Fibroblast of villous mesenchyme (primary cell): Measurements from ENCODE around the gene C20orf202. TPM values are rescaled to one million over a fixed set of nuclear protein-coding genes. Genes with fewer than 3 reads are reported as not detected.

ENCODE experiments used
- DNase-seq: peaks from one replicate; pipeline ENCODE4 v3.0.0-alpha.2; 2010; ENCODE audit warnings: low read depth
- H3K4me3 ChIP-seq: 2 replicates; pipeline ENCODE4 v1.5.1; 2011; ENCODE audit warnings: low read depth, mild to moderate bottlenecking, low read length
- CTCF ChIP-seq: IDR thresholded peaks from 2 replicates; pipeline ENCODE4 v1.5.1; 2012; ENCODE audit warnings: low read depth, mild to moderate bottlenecking, low read length; ENCODE audit not compliant: insufficient read depth
- total RNA-seq: library from RNA; depleted of rRNA; stranded (reverse); fragments of >200 nt; gene quantifications from 2 replicates; pipeline ENCODE4 v1.2.3, GENCODE V29; 2012

C20orf202 gene
- total RNA-seq, 1 donor = under 0.01 TPM

- no peak for DNase-seq
- TF ChIP-seq CTCF = no peak
- H3K4me3 ChIP-seq = no peak overlapping the region
Observed at GRCh38 chr20:1173698-1174097, 29.6 kb upstream of the C20orf202 start.

DNA sequence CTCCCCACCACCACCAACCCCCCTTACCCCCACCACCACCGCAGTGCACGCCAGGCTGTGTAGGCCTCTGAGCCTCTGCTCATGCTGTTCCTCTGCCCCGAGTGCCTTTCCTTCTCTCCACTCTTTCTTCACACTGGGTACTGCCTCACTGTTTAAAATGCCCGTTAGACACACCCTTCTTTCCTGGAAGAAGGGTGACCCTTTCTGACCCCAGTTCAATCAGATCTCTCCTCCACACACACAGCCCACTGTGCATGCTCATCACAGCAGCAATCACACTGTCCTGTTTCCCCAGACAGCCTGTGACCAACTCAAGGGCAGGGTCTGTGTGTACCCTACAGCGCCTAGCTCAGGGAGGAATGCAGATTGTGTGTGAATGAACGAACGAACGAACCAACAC, 28.5 kb upstream of the C20orf202 start:
- no peak overlapping the region for H3K4me3 ChIP-seq
- DNase-seq = no peak
- no peak for TF ChIP-seq CTCF

DNA sequence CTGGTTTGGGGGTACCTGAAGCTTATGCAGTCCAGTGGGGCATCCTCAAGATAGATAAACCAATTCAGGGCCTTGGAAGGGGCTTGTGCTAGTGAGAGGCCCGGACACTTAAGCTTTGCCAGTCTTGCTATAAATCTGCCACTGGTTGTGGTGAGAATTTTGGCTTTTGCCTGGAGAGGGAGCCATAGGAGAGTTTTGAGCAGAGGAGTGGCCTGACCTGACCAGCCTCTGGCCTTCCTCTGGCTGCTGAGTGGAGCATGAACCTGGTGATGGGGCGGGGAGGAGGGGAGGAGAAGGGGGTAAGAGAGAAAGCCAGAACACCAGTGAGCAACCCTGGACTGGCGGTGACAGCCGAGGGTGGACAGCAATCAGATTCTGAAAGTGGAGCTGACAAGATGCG, 25.6 kb upstream of the C20orf202 start:
- TF ChIP-seq CTCF = peak; percentile 28
- peak; percentile 13 for DNase-seq
- H3K4me3 ChIP-seq = no peak overlapping the region

GRCh38 chr20:1178103-1178502, 25.2 kb upstream of the C20orf202 start:
- H3K4me3 ChIP-seq = no peak overlapping the region
- DNase-seq = no peak
- TF ChIP-seq CTCF = no peak

GRCh38 chr20:1178623-1179022, 24.6 kb upstream of the C20orf202 start:
- DNase-seq = no peak
- no peak for TF ChIP-seq CTCF
- no peak overlapping the region for H3K4me3 ChIP-seq

DNA sequence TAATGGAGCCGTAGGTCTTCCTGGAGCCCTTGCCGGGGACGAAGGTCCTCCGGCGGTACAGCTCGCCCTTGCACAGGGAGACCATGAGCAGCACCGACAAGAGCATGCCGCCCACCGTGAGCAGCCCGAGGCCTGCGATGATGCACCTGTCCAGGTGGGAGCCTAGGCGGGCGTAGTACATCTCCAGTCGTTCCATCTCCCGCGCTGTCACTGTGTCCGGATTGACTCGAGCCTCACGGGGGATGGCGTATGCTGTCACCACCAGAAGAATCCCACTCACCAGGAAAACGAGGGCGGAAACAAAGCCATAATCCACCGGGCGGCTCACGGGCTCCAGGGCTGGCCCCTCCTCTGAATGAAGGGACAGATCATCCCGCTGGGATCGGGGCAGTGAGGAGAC, 22.3 kb upstream of the C20orf202 start:
- no peak overlapping the region for H3K4me3 ChIP-seq
- no peak for TF ChIP-seq CTCF
- DNase-seq = no peak

GRCh38 chr20:1182106-1182505, 21.1 kb upstream of the C20orf202 start:
- TF ChIP-seq CTCF = no peak
- DNase-seq = no peak
- H3K4me3 ChIP-seq = no peak overlapping the region
